GM21619 (cell line): Measurements from ENCODE around the gene RNASE12.
"Not testable (repeated sequence)": the region's sequence is repeated elsewhere in the genome, so short reads cannot be mapped to it uniquely, and the experiment has no call there.

Source experiments
- ATAC-seq: cut with Tn5 transposase; IDR thresholded peaks from one replicate; pipeline ENCODE4 v1.9.1; 2021; ENCODE audit not compliant: unreplicated experiment

Gene RNASE12

GRCh38 chr14:20591235-20591634, at the start of gene RNASE12:
Gene RNASE12, minus strand, starts transcription at chr14:20591376. Its CDS starts 653 bp downstream, at chr14:20590723.
- ATAC-seq, result no peak

GRCh38 chr14:20632831-20633691, 41.9 kb upstream of the RNASE12 start:
- ATAC-seq, result peak; percentile 72

GRCh38 chr14:20632448-20632830, 41.3 kb upstream of the RNASE12 start:
- ATAC-seq, result peak; percentile 17

GRCh38 chr14:20631880-20632389, 40.8 kb upstream of the RNASE12 start:
- ATAC-seq, result no peak

- ATAC-seq, result no peak
Observed at GRCh38 chr14:20631023-20631879, 40.1 kb upstream of the RNASE12 start.

- ATAC-seq, result no peak
Observed at GRCh38 chr14:20630340-20631022, 39.3 kb upstream of the RNASE12 start.

GRCh38 chr14:20628063-20628854, 37.1 kb upstream of the RNASE12 start:
- no peak for ATAC-seq

- ATAC-seq, result no peak
Observed at GRCh38 chr14:20627346-20628027, 36.3 kb upstream of the RNASE12 start.

GRCh38 chr14:20626274-20626673, 35.1 kb upstream of the RNASE12 start:
- no peak for ATAC-seq

GRCh38 chr14:20624495-20625070, 33.4 kb upstream of the RNASE12 start:
- ATAC-seq, result no peak

- no peak for ATAC-seq
Observed at GRCh38 chr14:20623798-20624197, 32.6 kb upstream of the RNASE12 start.

- ATAC-seq, result no peak
Observed at GRCh38 chr14:20622816-20623291, 31.7 kb upstream of the RNASE12 start.

- no peak for ATAC-seq
Observed at GRCh38 chr14:20620798-20621478, 29.8 kb upstream of the RNASE12 start.

GRCh38 chr14:20619688-20620087, 28.5 kb upstream of the RNASE12 start:
- not testable (repeated sequence) for ATAC-seq

- no peak for ATAC-seq
Observed at GRCh38 chr14:20618271-20618749, 27.1 kb upstream of the RNASE12 start.

- ATAC-seq, result peak; percentile 26
Observed at GRCh38 chr14:20617138-20618003, 26.2 kb upstream of the RNASE12 start.

- ATAC-seq, result no peak
Observed at GRCh38 chr14:20615996-20616395, 24.8 kb upstream of the RNASE12 start.
